Endothelial cell of hepatic sinusoid (primary cell): ENCODE measurements around the gene CSRP1.

Experiments used
- in situ Hi-C: cut with HindIII; loops from 2 replicates; pipeline ENCODE4 v1.10.0; 2017; ENCODE audit warnings: low sequenced_read_pairs

The CSRP1 gene

GRCh38 chr1:201461645-201462441 lies 45.1 kb downstream of the CSRP1 start:
- in situ Hi-C loops = no loop called here

GRCh38 chr1:201460814-201461644 lies 45.9 kb downstream of the CSRP1 start:
- in situ Hi-C loops = no loop called here

GRCh38 chr1:201459775-201460174 lies 47.1 kb downstream of the CSRP1 start:
- in situ Hi-C loops = no loop called here

GRCh38 chr1:201459052-201459451 lies 47.9 kb downstream of the CSRP1 start:
- in situ Hi-C loops = no loop called here

GRCh38 chr1:201457508-201457960 lies 49.4 kb downstream of the CSRP1 start:
- in situ Hi-C loops = no loop called here

- in situ Hi-C loops = no loop called here
Observed at GRCh38 chr1:201456499-201457309, 50.2 kb downstream of the CSRP1 start.

- in situ Hi-C loops = no loop called here
Observed at GRCh38 chr1:201455098-201455497, 51.8 kb downstream of the CSRP1 start.

- in situ Hi-C loops = no loop called here
Observed at GRCh38 chr1:201454608-201455007, 52.3 kb downstream of the CSRP1 start.

GRCh38 chr1:201452866-201453265 lies 54.1 kb downstream of the CSRP1 start:
- in situ Hi-C loops = no loop called here

- in situ Hi-C loops = no loop called here
Observed at GRCh38 chr1:201450721-201451291, 56.1 kb downstream of the CSRP1 start.

GRCh38 chr1:201448990-201449389 lies 57.9 kb downstream of the CSRP1 start:
- in situ Hi-C loops = loop anchor here (5.0 kb wide), 1 partner anchor 68 kb away; no protein-coding TSS in a partner anchor

GRCh38 chr1:201447903-201448871 lies 58.7 kb downstream of the CSRP1 start:
- in situ Hi-C loops = loop anchor here (5.0 kb wide), 1 partner anchor 69 kb away; no protein-coding TSS in a partner anchor

- in situ Hi-C loops = loop anchor here (5.0 kb wide), 1 partner anchor 72 kb away; no protein-coding TSS in a partner anchor
Observed at GRCh38 chr1:201445310-201445709, 61.6 kb downstream of the CSRP1 start.

GRCh38 chr1:201444792-201445191 lies 62.1 kb downstream of the CSRP1 start:
- in situ Hi-C loops = loop anchor here (5.0 kb wide), 1 partner anchor 73 kb away; no protein-coding TSS in a partner anchor

- in situ Hi-C loops = no loop called here
Observed at GRCh38 chr1:201443747-201444146, 63.2 kb downstream of the CSRP1 start.

- in situ Hi-C loops = loop anchor here (5.0 kb wide), 1 partner anchor 50 kb away; no protein-coding TSS in a partner anchor
Observed at GRCh38 chr1:201436969-201437368, 70.0 kb downstream of the CSRP1 start.

- in situ Hi-C loops = loop anchor here (5.0 kb wide), 1 partner anchor 49 kb away; no protein-coding TSS in a partner anchor
Observed at GRCh38 chr1:201436393-201436792, 70.5 kb downstream of the CSRP1 start.

- in situ Hi-C loops = no loop called here
Observed at GRCh38 chr1:201434266-201434665, 72.7 kb downstream of the CSRP1 start.

- in situ Hi-C loops = no loop called here
Observed at GRCh38 chr1:201433609-201434008, 73.3 kb downstream of the CSRP1 start.
